SK-N-MC (cell line): ENCODE data around the gene PCNT.
"Not testable (repeated sequence)": the region's sequence is repeated elsewhere in the genome, so short reads cannot be mapped to it uniquely, and the experiment has no call there.

ENCODE experiments used
- DNase-seq: peaks from one replicate; pipeline ENCODE4 v3.0.0-alpha.2; 2011; ENCODE audit warnings: low read depth, low spot score
- H3K27ac ChIP-seq: fragments of 200-600 bp; sonication (generic); 2 replicates; pipeline ENCODE4 v1.5.1; 2016; ENCODE audit warnings: mixed run types
- H3K36me3 ChIP-seq: fragments of 200-600 bp; sonication (generic); 2 replicates; pipeline ENCODE4 v1.6.1; 2017; ENCODE audit warnings: antibody characterized with exemption, low read length, mixed read lengths; ENCODE audit not compliant: insufficient read depth
- H3K4me3 ChIP-seq: fragments of 200-600 bp; sonication (generic); 2 replicates; pipeline ENCODE4 v1.5.1; 2016
- H3K9ac ChIP-seq: fragments of 200-600 bp; sonication (generic); 2 replicates; pipeline ENCODE4 v1.8.0; 2017; ENCODE audit warnings: mixed run types, mixed read lengths; ENCODE audit not compliant: insufficient read length
- H3K9me3 ChIP-seq: fragments of 200-600 bp; sonication (generic); 2 replicates; pipeline ENCODE4 v1.6.1; 2017; ENCODE audit warnings: low read depth, mild to moderate bottlenecking, antibody characterized with exemption, low read length, moderate library complexity, mixed read lengths
- EZH2 ChIP-seq: fragments of 200-600 bp; sonication (generic); IDR thresholded peaks from one replicate; pipeline ENCODE4 v1.6.1; 2017; ENCODE audit warnings: antibody characterized with exemption
- FOXP2 ChIP-seq: optimal IDR thresholded peaks from 2 replicates; pipeline ENCODE3; 2011; ENCODE audit warnings: mild to moderate bottlenecking, moderate library complexity; ENCODE audit not compliant: insufficient read depth; ENCODE audit errors: extremely low read length, control extremely low read depth
- POLR2AphosphoS5 ChIP-seq: IDR thresholded peaks from 2 replicates; pipeline ENCODE4 v1.6.1; 2012; ENCODE audit warnings: mild to moderate bottlenecking, low read depth, low read length, borderline replicate concordance

PCNT gene

GRCh38 chr21:46443910-46444309 is 120.0 kb downstream of the PCNT start:
- no peak overlapping the region for H3K9ac ChIP-seq
- H3K9me3 ChIP-seq = 0 out of 2 replicates have a peak, but pooled peaks cover 3% of the 10 kb centered on the region
- H3K36me3 ChIP-seq = peaks cover 62% of the 10 kb centered on the region
- no peak for DNase-seq
- H3K27ac ChIP-seq = no peak overlapping the region
- TF ChIP-seq POLR2AphosphoS5 (no peak), EZH2 (no peak), FOXP2 (no peak)
- no peak overlapping the region for H3K4me3 ChIP-seq

- TF ChIP-seq EZH2 = no peak
- no peak for TF ChIP-seq FOXP2
- no peak for TF ChIP-seq POLR2AphosphoS5
- DNase-seq = no peak
- H3K9me3 ChIP-seq = 0 out of 2 replicates have a peak, but pooled peaks cover 3% of the 10 kb centered on the region
- H3K36me3 ChIP-seq = peaks cover 23% of the 10 kb centered on the region
- no peak overlapping the region for H3K27ac ChIP-seq
- H3K4me3 ChIP-seq = no peak overlapping the region
- H3K9ac ChIP-seq = no peak overlapping the region
Measured at GRCh38 chr21:46448108-46448507, 124.2 kb downstream of the PCNT start.

GRCh38 chr21:46448855-46449254 is 124.9 kb downstream of the PCNT start:
- DNase-seq, H3K27ac ChIP-seq, H3K9ac ChIP-seq, H3K4me3 ChIP-seq, H3K9me3 ChIP-seq: not testable (repeated sequence)
- peaks cover 19% of the 10 kb centered on the region for H3K36me3 ChIP-seq

GRCh38 chr21:46452710-46453109 is 128.8 kb downstream of the PCNT start:
- no peak overlapping the region for H3K4me3 ChIP-seq
- H3K36me3 ChIP-seq = no peaks in the 10 kb centered on the region
- H3K27ac ChIP-seq = no peak overlapping the region
- H3K9ac ChIP-seq = no peak overlapping the region
- no peak for DNase-seq
- 0 out of 2 replicates have a peak, but pooled peaks cover 3% of the 10 kb centered on the region for H3K9me3 ChIP-seq
- no peak for TF ChIP-seq FOXP2
- no peak for TF ChIP-seq POLR2AphosphoS5
- no peak for TF ChIP-seq EZH2

- no peak for TF ChIP-seq FOXP2
- no peak for TF ChIP-seq EZH2
- no peak for TF ChIP-seq POLR2AphosphoS5
- H3K9ac ChIP-seq = no peak overlapping the region
Measured at GRCh38 chr21:46454142-46454541, 130.2 kb downstream of the PCNT start.

GRCh38 chr21:46454634-46455390 is 130.9 kb downstream of the PCNT start:
- Histone ChIP-seq H3K36me3 (no peaks in the 10 kb centered on the region), H3K9ac (no peak overlapping the region), H3K4me3 (no peak overlapping the region), H3K27ac (no peak overlapping the region), H3K9me3 (no peaks in the 10 kb centered on the region)
- DNase-seq = no peak
- TF ChIP-seq POLR2AphosphoS5 = no peak
- TF ChIP-seq FOXP2 = no peak
- TF ChIP-seq EZH2 = no peak

More at GRCh38 chr21:46454142-46454541, 130.2 kb downstream of the PCNT start:
- Histone ChIP-seq H3K27ac (no peak overlapping the region), H3K4me3 (no peak overlapping the region), H3K9me3 (no peaks in the 10 kb centered on the region), H3K36me3 (no peaks in the 10 kb centered on the region)
- no peak for DNase-seq

- no peak overlapping the region for H3K27ac ChIP-seq
- H3K9ac ChIP-seq = no peak overlapping the region
- H3K4me3 ChIP-seq = no peak overlapping the region
- no peak; the same call in 1 of the 2 replicates for TF ChIP-seq POLR2AphosphoS5
- no peak for TF ChIP-seq EZH2
- no peak for TF ChIP-seq FOXP2
- H3K36me3 ChIP-seq = no peaks in the 10 kb centered on the region
- DNase-seq = no peak
- no peaks in the 10 kb centered on the region for H3K9me3 ChIP-seq
Measured at GRCh38 chr21:46455575-46456385, 131.8 kb downstream of the PCNT start.

GRCh38 chr21:46456750-46457149 is 132.8 kb downstream of the PCNT start:
- DNase-seq = no peak
- Histone ChIP-seq H3K27ac (no peak overlapping the region), H3K9me3 (no peaks in the 10 kb centered on the region), H3K9ac (no peak overlapping the region), H3K4me3 (no peak overlapping the region), H3K36me3 (no peaks in the 10 kb centered on the region)
- TF ChIP-seq FOXP2 = no peak
- TF ChIP-seq EZH2 = no peak
- no peak for TF ChIP-seq POLR2AphosphoS5

- Histone ChIP-seq H3K4me3 (peak overlapping the region; percentile 91), H3K36me3 (no peaks in the 10 kb centered on the region), H3K9ac (peak overlapping the region; percentile 97), H3K9me3 (no peaks in the 10 kb centered on the region), H3K27ac (peak overlapping the region; percentile 75; the same call in 1 of the 2 replicates)
- no peak for DNase-seq
- TF ChIP-seq EZH2 = no peak
- TF ChIP-seq POLR2AphosphoS5 = no peak
- no peak for TF ChIP-seq FOXP2
Measured at GRCh38 chr21:46457801-46458314, 133.9 kb downstream of the PCNT start.
